A549 (cell line): ENCODE measurements around the gene PELI2. TPM values are rescaled to one million over a fixed set of nuclear protein-coding genes. Genes with fewer than 3 reads are reported as not detected.

Experiments
- ATAC-seq, 2 experiments: fragments of 200-7000 bp in 1 of 2; fragments of >200 bp in 1 of 2; cut with Nextera tagmentation in 1 of 2; cut with Tn5 transposase in 1 of 2; 3 replicates each; pipeline versions ENCODE4 v1.8.0 to v1.9.1; 2018 to 2020; ENCODE audit warnings: mild to moderate bottlenecking in 1 of 2, moderate library complexity in 1 of 2
- CTCF ChIA-PET: fragments of 300-600 bp; sonication (Branson Sonifier 250); formaldehyde crosslinking; extraction: SDS; loops from one replicate; lab custom pipeline; 2021; ENCODE audit warnings: antibody characterized with exemption, inconsistent platforms; lab: Yijun Ruan, JAX
- POLR2A ChIA-PET: fragments of 350-600 bp; formaldehyde crosslinking; extraction: SDS; loops from one replicate; lab custom pipeline; 2021; ENCODE audit warnings: antibody characterized with exemption, inconsistent platforms; lab: Yijun Ruan, JAX
- DNase-seq, 2 experiments: peaks; one replicate each; pipeline versions ENCODE4 v3.0.0 to v3.0.0-alpha.2; 2011 to 2016; ENCODE audit warnings: low read depth in 1 of 2, low spot score in 1 of 2
- FAIRE-seq: peaks from 2 replicates; lab custom pipeline; 2011; peaks lifted over from hg19 to GRCh38; lab: Jason Lieb, UNC
- H3K27ac ChIP-seq, 2 experiments: fragments of >200 bp; sonication (Bioruptor Twin); formaldehyde crosslinking; 3 replicates each; pipeline ENCODE4 v1.5.1; 2016 to 2017
- H3K4me1 ChIP-seq: fragments of >200 bp; sonication (Bioruptor Twin); formaldehyde crosslinking; 3 replicates; pipeline ENCODE4 v1.6.1; 2016
- H3K4me2 ChIP-seq: fragments of >200 bp; sonication (Bioruptor Twin); formaldehyde crosslinking; 3 replicates; pipeline ENCODE4 v1.6.1; 2016
- H3K4me3 ChIP-seq: fragments of >200 bp; sonication (Bioruptor Twin); formaldehyde crosslinking; 3 replicates; pipeline ENCODE4 v1.5.1; 2016
- H3K9me3 ChIP-seq: fragments of >200 bp; sonication (Bioruptor Twin); formaldehyde crosslinking; 3 replicates; pipeline ENCODE4 v1.6.1; 2016
- ATOH8 ChIP-seq: fragments of 250-450 bp; sonication (Bioruptor Pico); IDR thresholded peaks from 2 replicates; pipeline ENCODE4 v1.5.0; 2020; ENCODE audit warnings: low read depth, mild to moderate bottlenecking, moderate library complexity
- BHLHE40 ChIP-seq: IDR thresholded peaks from 2 replicates; pipeline ENCODE4 v1.6.1; 2012; ENCODE audit warnings: low read depth, low read length, inconsistent platforms
- CEBPB ChIP-seq, 2 experiments: fragments of >200 bp in 1 of 2; sonication (Bioruptor Twin) in 1 of 2; formaldehyde crosslinking in 1 of 2; IDR thresholded peaks; 2 replicates each; pipeline ENCODE4 v1.6.1; 2012 to 2016
- E2F6 ChIP-seq: IDR thresholded peaks from 2 replicates; pipeline ENCODE4 v1.6.1; 2012; ENCODE audit warnings: low read depth, borderline replicate concordance
- EHMT2 ChIP-seq: fragments of 200-600 bp; sonication (generic); IDR thresholded peaks from 2 replicates; pipeline ENCODE4 v1.6.1; 2016; ENCODE audit warnings: antibody characterized with exemption, low read depth, mild to moderate bottlenecking, moderate library complexity
- FOSB ChIP-seq: fragments of 250-450 bp; sonication (Bioruptor Pico); IDR thresholded peaks from 2 replicates; pipeline ENCODE4 v1.5.0; 2020; ENCODE audit warnings: mild to moderate bottlenecking, moderate library complexity
- FOSL2 ChIP-seq, 2 experiments: fragments of 450-650 bp in 1 of 2; fragments of >200 bp in 1 of 2; sonication (Bioruptor Twin) in 1 of 2; formaldehyde crosslinking; IDR thresholded peaks; 2 replicates each; pipeline versions ENCODE4 v1.5.0 to v1.6.1; 2016 to 2020; ENCODE audit warnings: mild to moderate bottlenecking in 1 of 2, moderate library complexity in 1 of 2
- FOXS1 ChIP-seq: fragments of 250-450 bp; sonication (Bioruptor Pico); IDR thresholded peaks from 2 replicates; pipeline ENCODE4 v1.5.0; 2020; ENCODE audit warnings: mild to moderate bottlenecking, moderate library complexity
- GATA3 ChIP-seq: IDR thresholded peaks from 2 replicates; pipeline ENCODE4 v1.6.1; 2012; ENCODE audit warnings: borderline replicate concordance
- HES2 ChIP-seq: fragments of >200 bp; sonication (Bioruptor Twin); formaldehyde crosslinking; IDR thresholded peaks from 2 replicates; pipeline ENCODE4 v1.6.1; 2016
- HOXB13 ChIP-seq: fragments of 250-450 bp; sonication (Bioruptor Pico); IDR thresholded peaks from 2 replicates; pipeline ENCODE4 v1.5.0; 2020; ENCODE audit warnings: low read depth, mild to moderate bottlenecking, moderate library complexity
- MAZ ChIP-seq: fragments of 150-350 bp; IDR thresholded peaks from 2 replicates; pipeline ENCODE4 v1.6.1; 2014; ENCODE audit warnings: antibody characterized with exemption, low read depth, low read length, borderline replicate concordance
- NPAS2 ChIP-seq: fragments of 250-450 bp; sonication (Bioruptor Pico); IDR thresholded peaks from 2 replicates; pipeline ENCODE4 v1.8.0; 2022; ENCODE audit warnings: mild to moderate bottlenecking, moderate library complexity, borderline replicate concordance
- RCOR1 ChIP-seq: fragments of 150-350 bp; IDR thresholded peaks from 2 replicates; pipeline ENCODE4 v1.6.1; 2014; ENCODE audit warnings: antibody characterized with exemption, low read length, low read depth
- RFX5 ChIP-seq: fragments of 450-650 bp; IDR thresholded peaks from 2 replicates; pipeline ENCODE4 v1.7.1; 2014; ENCODE audit warnings: antibody characterized with exemption, mild to moderate bottlenecking, moderate library complexity
- RNF2 ChIP-seq: fragments of 200-600 bp; sonication (generic); IDR thresholded peaks from 2 replicates; pipeline ENCODE4 v1.6.1; 2016; ENCODE audit warnings: low read depth, mild to moderate bottlenecking, antibody characterized with exemption, moderate library complexity, borderline replicate concordance
- SMC3 ChIP-seq: fragments of >200 bp; sonication (Bioruptor Twin); formaldehyde crosslinking; IDR thresholded peaks from 3 replicates; pipeline ENCODE4 v1.6.1; 2018; ENCODE audit warnings: inconsistent platforms
- TFCP2L1 ChIP-seq: fragments of 250-450 bp; sonication (Bioruptor Pico); IDR thresholded peaks from 2 replicates; pipeline ENCODE4 v1.5.0; 2021; ENCODE audit warnings: mild to moderate bottlenecking
- TP53 ChIP-seq: fragments of 250-450 bp; sonication (Bioruptor Pico); IDR thresholded peaks from 2 replicates; pipeline ENCODE4 v1.5.0; 2021; ENCODE audit warnings: mild to moderate bottlenecking, moderate library complexity
- ZC3H11A ChIP-seq: fragments of 450-650 bp; IDR thresholded peaks from 2 replicates; pipeline ENCODE4 v1.6.1; 2014; ENCODE audit warnings: antibody characterized with exemption, mild to moderate bottlenecking
- ZFP36 ChIP-seq: fragments of 450-650 bp; IDR thresholded peaks from 2 replicates; pipeline ENCODE4 v1.6.1; 2014; ENCODE audit warnings: borderline replicate concordance; ENCODE audit not compliant: partially characterized antibody
- WGBS: methylation state at CpG from one replicate; pipeline ENCODE4 v1.1.6; 2017; ENCODE audit errors: missing lambda C conversion rate; 5-methylcytosine and 5-hydroxymethylcytosine counted together
- polyA plus RNA-seq, 4 experiments: library from polyadenylated mRNA; depleted of rRNA in 3 of 4; stranded (reverse); fragments of >200 nt; fragmentation: RNase III in 1 of 4; extraction: RNeasy Plus Mini Kit Qiagen cat#74134 plus additional on column Dnase treatment in 1 of 4; gene quantifications; 2 replicates in 3 of 4; 3 replicates in 1 of 4; pipeline ENCODE4 v1.2.3, GENCODE V29; 2011 to 2017
- TF ChIP-seq, protein P1 (sequence below): fragments of >200 bp; sonication (Bioruptor Twin); formaldehyde crosslinking; IDR thresholded peaks from 3 replicates; pipeline ENCODE4 v1.6.1; 2016
- TF ChIP-seq, protein P2 (sequence below): IDR thresholded peaks from 2 replicates; pipeline ENCODE4 v1.6.1; 2012
- TF ChIP-seq, protein P3 (sequence below): IDR thresholded peaks from 2 replicates; pipeline ENCODE4 v1.6.1; 2012

Gene PELI2
- polyA plus RNA-seq, 2 of the 4 experiments (the other 2 are of a cell fraction): 0.93 to 7.2 TPM

DNA sequence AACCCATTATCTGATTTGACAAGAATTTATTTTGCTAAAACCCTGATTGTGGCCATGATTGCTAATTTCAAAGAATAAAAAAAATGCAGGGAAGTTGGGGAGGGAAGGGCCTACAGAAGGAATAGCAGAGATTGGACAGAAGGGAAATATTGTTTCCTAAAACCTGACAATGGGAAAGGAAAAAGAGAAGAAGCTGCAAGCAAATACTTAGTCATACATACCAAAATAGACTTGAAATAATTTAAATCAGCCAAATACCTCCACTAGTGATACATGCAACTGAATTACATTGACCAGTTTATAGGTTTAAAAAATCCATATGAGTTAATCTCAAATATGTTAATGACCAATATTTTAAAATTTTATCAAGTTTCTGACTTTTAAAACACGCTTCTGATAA, 75.1 kb downstream of the PELI2 start:
- Histone ChIP-seq H3K4me3 (no peak overlapping the region), H3K9me3 (no peaks in the 10 kb centered on the region), H3K4me1 (peaks cover 25% of the 10 kb centered on the region), H3K27ac (no peak overlapping the region), H3K4me2 (no peak overlapping the region)
- FAIRE-seq (no peak), ATAC-seq (no peak), DNase-seq (no peak)
- ChIA-PET POLR2A (no interaction called here), CTCF (interaction anchor here (0.8 kb wide), 1 partner anchor 38 kb away, joined by 3 read pairs; no protein-coding TSS in a partner anchor)
- 88% methylated on average over 1 of the region's 1 CpG for WGBS
- TF ChIP-seq, protein P1, sequence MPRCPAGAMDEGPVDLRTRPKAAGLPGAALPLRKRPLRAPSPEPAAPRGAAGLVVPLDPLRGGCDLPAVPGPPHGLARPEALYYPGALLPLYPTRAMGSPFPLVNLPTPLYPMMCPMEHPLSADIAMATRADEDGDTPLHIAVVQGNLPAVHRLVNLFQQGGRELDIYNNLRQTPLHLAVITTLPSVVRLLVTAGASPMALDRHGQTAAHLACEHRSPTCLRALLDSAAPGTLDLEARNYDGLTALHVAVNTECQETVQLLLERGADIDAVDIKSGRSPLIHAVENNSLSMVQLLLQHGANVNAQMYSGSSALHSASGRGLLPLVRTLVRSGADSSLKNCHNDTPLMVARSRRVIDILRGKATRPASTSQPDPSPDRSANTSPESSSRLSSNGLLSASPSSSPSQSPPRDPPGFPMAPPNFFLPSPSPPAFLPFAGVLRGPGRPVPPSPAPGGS: no peak
- TF ChIP-seq MAZ (no peak), ZC3H11A (no peak), TP53 (CRISPR knock-in tag) (no peak), EHMT2 (no peak), TFCP2L1 (CRISPR knock-in tag) (no peak), ZFP36 (no peak), E2F6 (no peak), HES2 (no peak), RCOR1 (no peak), GATA3 (no peak)
- TF ChIP-seq, protein P2, sequence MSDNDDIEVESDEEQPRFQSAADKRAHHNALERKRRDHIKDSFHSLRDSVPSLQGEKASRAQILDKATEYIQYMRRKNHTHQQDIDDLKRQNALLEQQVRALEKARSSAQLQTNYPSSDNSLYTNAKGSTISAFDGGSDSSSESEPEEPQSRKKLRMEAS: no peak

GRCh38 chr14:56194042-56194441, 75.8 kb downstream of the PELI2 start:
- ChIA-PET CTCF (interaction anchor here (0.8 kb wide), 1 partner anchor 39 kb away, joined by 3 read pairs; no protein-coding TSS in a partner anchor), POLR2A (no interaction called here)
- Histone ChIP-seq H3K9me3 (no peaks in the 10 kb centered on the region), H3K4me3 (no peak overlapping the region), H3K4me2 (no peak overlapping the region), H3K27ac (no peak overlapping the region), H3K4me1 (peaks cover 31% of the 10 kb centered on the region)
- no peak for TF ChIP-seq BHLHE40
- TF ChIP-seq FOXS1 (CRISPR knock-in tag): no peak
- no peak for TF ChIP-seq SMC3
- TF ChIP-seq TFCP2L1 (CRISPR knock-in tag): no peak
- no peak for TF ChIP-seq NPAS2 (CRISPR knock-in tag)
- no peak for TF ChIP-seq HES2
- TF ChIP-seq FOSL2 (IDR thresholded peaks at IDR 0.05): no peak
- TF ChIP-seq FOSL2 (CRISPR knock-in tag; IDR thresholded peaks at IDR 0.05): no peak
- no peak for TF ChIP-seq RNF2
- TF ChIP-seq GATA3: no peak
- no peak for TF ChIP-seq FOSB (CRISPR knock-in tag)
- no peak for TF ChIP-seq ZC3H11A
- ATAC-seq (no peak), FAIRE-seq (no peak), DNase-seq (no peak)
- 81% methylated on average over 7 of the region's 7 CpGs for WGBS

DNA sequence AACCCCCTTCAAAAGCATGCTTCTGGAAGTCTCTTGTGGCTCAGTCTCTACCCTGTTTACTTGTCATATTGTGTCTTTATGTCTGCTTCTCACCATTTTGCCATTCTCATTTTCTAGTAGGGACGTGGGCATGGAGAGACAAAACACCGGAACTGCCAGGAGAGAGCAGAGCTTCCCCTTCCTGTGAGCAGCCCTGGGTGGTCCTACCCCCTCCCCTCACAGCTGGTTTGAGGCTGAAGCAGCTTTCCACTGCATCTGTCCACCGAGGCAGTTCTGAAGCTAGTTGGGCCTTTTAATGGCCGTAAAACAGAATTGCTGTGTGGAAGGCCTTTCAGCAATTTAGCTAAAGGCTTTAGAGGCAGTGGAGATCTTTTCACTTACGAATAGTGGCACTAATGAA, 77.0 kb downstream of the PELI2 start:
- POLR2A ChIA-PET: no interaction called here
- CTCF ChIA-PET: interaction anchor here (1.0 to 1.2 kb wide), 2 partner anchors 13 to 29 kb away, joined by 3 to 4 read pairs; no protein-coding TSS in a partner anchor
- no peak for FAIRE-seq

More for the DNA sequence above, 77.0 kb downstream of the PELI2 start:
- H3K4me2 ChIP-seq: no peak overlapping the region
- 93% methylated on average over 5 of the region's 5 CpGs for WGBS
- H3K9me3 ChIP-seq: no peaks in the 10 kb centered on the region
- H3K27ac ChIP-seq: no peak overlapping the region
- H3K4me1 ChIP-seq: peaks cover 35% of the 10 kb centered on the region
- H3K4me3 ChIP-seq: no peak overlapping the region
- no peak for TF ChIP-seq FOSB (CRISPR knock-in tag)
- TF ChIP-seq, protein P3, sequence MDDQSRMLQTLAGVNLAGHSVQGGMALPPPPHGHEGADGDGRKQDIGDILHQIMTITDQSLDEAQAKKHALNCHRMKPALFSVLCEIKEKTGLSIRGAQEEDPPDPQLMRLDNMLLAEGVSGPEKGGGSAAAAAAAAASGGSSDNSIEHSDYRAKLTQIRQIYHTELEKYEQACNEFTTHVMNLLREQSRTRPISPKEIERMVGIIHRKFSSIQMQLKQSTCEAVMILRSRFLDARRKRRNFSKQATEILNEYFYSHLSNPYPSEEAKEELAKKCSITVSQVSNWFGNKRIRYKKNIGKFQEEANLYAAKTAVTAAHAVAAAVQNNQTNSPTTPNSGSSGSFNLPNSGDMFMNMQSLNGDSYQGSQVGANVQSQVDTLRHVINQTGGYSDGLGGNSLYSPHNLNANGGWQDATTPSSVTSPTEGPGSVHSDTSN: no peak
- no peak for TF ChIP-seq RFX5
- no peak for TF ChIP-seq CEBPB (IDR thresholded peaks at IDR 0.05)
- no peak for TF ChIP-seq HOXB13
- no peak for TF ChIP-seq ATOH8 (CRISPR knock-in tag)
- no peak for TF ChIP-seq ZFP36
- TF ChIP-seq FOXS1 (CRISPR knock-in tag): no peak
- ATAC-seq (no peak), DNase-seq (no peak)
